KMS-11 (cell line): Measurements from ENCODE around the gene GRK5.

Source experiments
- H2AFZ ChIP-seq: fragments of 200-600 bp; sonication (generic); 2 replicates; pipeline ENCODE4 v1.6.1; 2016; ENCODE audit warnings: antibody characterized with exemption, mixed run types, low read depth
- H3K27ac ChIP-seq: fragments of 200-600 bp; sonication (generic); 2 replicates; pipeline ENCODE4 v1.6.1; 2016; ENCODE audit warnings: mild to moderate bottlenecking, mixed run types
- H3K27me3 ChIP-seq: fragments of 200-600 bp; sonication (generic); 2 replicates; pipeline ENCODE4 v1.6.1; 2017; ENCODE audit warnings: mild to moderate bottlenecking, low read depth, mixed run types, moderate library complexity; ENCODE audit not compliant: insufficient read depth
- H3K36me3 ChIP-seq: fragments of 200-600 bp; sonication (generic); 2 replicates; pipeline ENCODE4 v1.6.1; 2017; ENCODE audit warnings: mild to moderate bottlenecking, mixed run types; ENCODE audit not compliant: insufficient read depth
- H3K4me1 ChIP-seq: fragments of 200-600 bp; sonication (generic); 2 replicates; pipeline ENCODE4 v1.6.1; 2016; ENCODE audit warnings: mild to moderate bottlenecking, low read depth, mixed run types; ENCODE audit not compliant: poor library complexity, severe bottlenecking
- H3K4me2 ChIP-seq: fragments of 200-600 bp; sonication (generic); 2 replicates; pipeline ENCODE4 v1.7.0; 2016; ENCODE audit warnings: mild to moderate bottlenecking, mixed run types
- H3K4me3 ChIP-seq: fragments of 200-600 bp; sonication (generic); IDR thresholded peaks from 2 replicates; pipeline ENCODE4 v1.6.1; 2017; ENCODE audit warnings: low read depth, low read length, mixed read lengths; ENCODE audit not compliant: insufficient read depth
- H3K79me2 ChIP-seq: fragments of 200-600 bp; sonication (generic); 2 replicates; pipeline ENCODE4 v1.6.1; 2016; ENCODE audit warnings: low read depth, mixed run types; ENCODE audit not compliant: insufficient read depth
- H3K9ac ChIP-seq: fragments of 200-600 bp; sonication (generic); 2 replicates; pipeline ENCODE4 v1.6.1; 2016; ENCODE audit warnings: mild to moderate bottlenecking, mixed run types
- H4K20me1 ChIP-seq: fragments of 200-600 bp; sonication (generic); 2 replicates; pipeline ENCODE4 v1.6.1; 2016; ENCODE audit warnings: mild to moderate bottlenecking, mixed run types; ENCODE audit not compliant: insufficient read depth
- CTCF ChIP-seq: fragments of 200-600 bp; sonication (generic); conservative IDR thresholded peaks from 2 replicates; pipeline ENCODE4 v1.6.1; 2017; ENCODE audit warnings: low read depth, mild to moderate bottlenecking, antibody characterized with exemption, low read length, moderate library complexity, mixed read lengths

GRK5 gene

GRCh38 chr10:119358567-119358966 is 151.2 kb downstream of the GRK5 start:
- Histone ChIP-seq H3K9ac (no peak overlapping the region), H3K79me2 (no peaks in the 10 kb centered on the region), H3K4me3 (no peak overlapping the region), H4K20me1 (no peaks in the 10 kb centered on the region), H3K4me1 (peaks cover 5% of the 10 kb centered on the region), H3K4me2 (no peak overlapping the region), H2AFZ (no peak overlapping the region), H3K27me3 (no peaks in the 10 kb centered on the region), H3K27ac (no peak overlapping the region), H3K36me3 (no peaks in the 10 kb centered on the region)
- TF ChIP-seq CTCF = no peak

GRCh38 chr10:119359025-119359424 is 151.7 kb downstream of the GRK5 start:
- Histone ChIP-seq H3K9ac (no peak overlapping the region), H3K27ac (no peak overlapping the region), H3K4me1 (peaks cover under 1% of the 10 kb centered on the region), H3K4me2 (no peak overlapping the region), H3K27me3 (no peaks in the 10 kb centered on the region), H2AFZ (no peak overlapping the region), H3K79me2 (no peaks in the 10 kb centered on the region), H3K4me3 (no peak overlapping the region), H4K20me1 (no peaks in the 10 kb centered on the region), H3K36me3 (no peaks in the 10 kb centered on the region)
- no peak for TF ChIP-seq CTCF

- no peaks in the 10 kb centered on the region for H3K79me2 ChIP-seq
- no peak overlapping the region for H3K9ac ChIP-seq
- no peaks in the 10 kb centered on the region for H3K36me3 ChIP-seq
- no peak overlapping the region for H3K4me3 ChIP-seq
- no peaks in the 10 kb centered on the region for H3K4me1 ChIP-seq
- no peak overlapping the region for H3K27ac ChIP-seq
- H3K27me3 ChIP-seq = no peaks in the 10 kb centered on the region
- no peak for TF ChIP-seq CTCF
- H4K20me1 ChIP-seq = no peaks in the 10 kb centered on the region
- H2AFZ ChIP-seq = no peak overlapping the region
- no peak overlapping the region for H3K4me2 ChIP-seq
Measured at GRCh38 chr10:119360181-119360921, 153.0 kb downstream of the GRK5 start.

GRCh38 chr10:119361037-119361436 is 153.7 kb downstream of the GRK5 start:
- H3K4me1 ChIP-seq = no peaks in the 10 kb centered on the region
- no peaks in the 10 kb centered on the region for H4K20me1 ChIP-seq
- no peak overlapping the region for H3K27ac ChIP-seq
- no peaks in the 10 kb centered on the region for H3K36me3 ChIP-seq
- H3K27me3 ChIP-seq = no peaks in the 10 kb centered on the region
- H2AFZ ChIP-seq = no peak overlapping the region
- no peaks in the 10 kb centered on the region for H3K79me2 ChIP-seq
- H3K9ac ChIP-seq = no peak overlapping the region
- no peak for TF ChIP-seq CTCF
- no peak overlapping the region for H3K4me3 ChIP-seq
- no peak overlapping the region for H3K4me2 ChIP-seq
